Endothelial cell of umbilical vein (primary cell): ENCODE measurements around the gene NUDT5. TPM values are rescaled to one million over a fixed set of nuclear protein-coding genes. Genes with fewer than 3 reads are reported as not detected.
"Not testable (repeated sequence)": the region's sequence is repeated elsewhere in the genome, so short reads cannot be mapped to it uniquely, and the experiment has no call there.

Source experiments
- BruUV-seq: library from RNA; stranded (reverse); fragments of 400-500 nt; replicated peaks from 2 replicates; lab custom pipeline; 2021; lab: Mats Ljungman, UMichigan
- CTCF ChIA-PET: fragments of 300-600, 350-600 bp; sonication (Branson Sonifier 250); formaldehyde crosslinking; loops from one replicate; lab custom pipeline; 2021; ENCODE audit warnings: antibody characterized with exemption, inconsistent platforms; lab: Charles Lee
- POLR2A ChIA-PET: fragments of 300-600, 350-600 bp; sonication (Branson Sonifier 250); formaldehyde crosslinking; loops from one replicate; lab custom pipeline; 2021; ENCODE audit warnings: antibody characterized with exemption, inconsistent platforms; lab: Charles Lee
- DNase-seq: peaks from one replicate; pipeline ENCODE4 v3.0.0-alpha.2; 2011; ENCODE audit warnings: low read depth, low spot score
- FAIRE-seq: peaks from 2 replicates; lab custom pipeline; 2011; peaks lifted over from hg19 to GRCh38; lab: Jason Lieb, UNC
- H2AFZ ChIP-seq: 2 replicates; pipeline ENCODE4 v1.6.0; 2012; ENCODE audit warnings: low read depth, low read length, control low read depth, inconsistent platforms
- H3K27ac ChIP-seq: 2 replicates; pipeline ENCODE4 v1.5.1; 2011; ENCODE audit warnings: low read depth, mild to moderate bottlenecking, control low read depth, low read length, moderate library complexity; ENCODE audit not compliant: insufficient read depth
- H3K27me3 ChIP-seq, 2 experiments: 2 replicates each; pipeline versions ENCODE4 v1.6.0 to v1.6.1; 2011; ENCODE audit warnings: low read length in 2 of 2, mixed read lengths in 1 of 2; ENCODE audit not compliant: control insufficient read depth in 2 of 2, insufficient read depth in 2 of 2
- H3K36me3 ChIP-seq, 2 experiments: 2 replicates in 1 of 2; 3 replicates in 1 of 2; pipeline ENCODE4 v1.5.1; 2011; ENCODE audit warnings: low read length in 2 of 2, mild to moderate bottlenecking in 1 of 2, moderate library complexity in 1 of 2; ENCODE audit not compliant: control insufficient read depth in 2 of 2, insufficient read depth in 2 of 2; ENCODE audit errors: extremely low read depth in 1 of 2
- H3K4me1 ChIP-seq: 3 replicates; pipeline ENCODE4 v1.5.1; 2011; ENCODE audit warnings: mild to moderate bottlenecking, low read length; ENCODE audit not compliant: control insufficient read depth, insufficient read depth; ENCODE audit errors: extremely low read depth
- H3K4me2 ChIP-seq: 2 replicates; pipeline ENCODE4 v1.6.1; 2011; ENCODE audit warnings: low read length, control low read depth, mixed read lengths; ENCODE audit not compliant: insufficient read depth
- H3K4me3 ChIP-seq, 3 experiments: fragments of 200-600 bp in 1 of 3; sonication (generic), shearing (Covaris generic) in 1 of 3; replicated peaks in 1 of 3; 2 replicates each; pipeline ENCODE4 v1.5.1; 2011 to 2016; ENCODE audit warnings: control low read depth in 3 of 3, low read length in 3 of 3, mild to moderate bottlenecking in 2 of 3, inconsistent platforms in 1 of 3, low read depth in 1 of 3, moderate library complexity in 1 of 3; ENCODE audit not compliant: insufficient read depth in 1 of 3
- H3K79me2 ChIP-seq: 2 replicates; pipeline ENCODE4 v1.6.0; 2012; ENCODE audit warnings: low read length, inconsistent platforms; ENCODE audit not compliant: control insufficient read depth, insufficient read depth
- H3K9ac ChIP-seq: replicated peaks from 2 replicates; pipeline ENCODE3; 2011; ENCODE audit warnings: low read length, control low read depth; ENCODE audit not compliant: insufficient read depth; ENCODE audit errors: extremely low read depth
- H3K9me1 ChIP-seq: replicated peaks from 3 replicates; pipeline ENCODE4 v1.6.0; 2011; ENCODE audit warnings: mild to moderate bottlenecking, low read length; ENCODE audit not compliant: control insufficient read depth, insufficient read depth; ENCODE audit errors: extremely low read depth
- H3K9me3 ChIP-seq: replicated peaks from 2 replicates; pipeline ENCODE4 v1.5.1; 2012; ENCODE audit warnings: low read length, inconsistent platforms; ENCODE audit not compliant: control insufficient read depth, insufficient read depth
- H4K20me1 ChIP-seq: replicated peaks from 2 replicates; pipeline ENCODE3; 2011; ENCODE audit warnings: mild to moderate bottlenecking, low read length; ENCODE audit not compliant: control insufficient read depth, insufficient read depth; ENCODE audit errors: extremely low read depth
- EZH2 ChIP-seq: IDR thresholded peaks from 2 replicates; pipeline ENCODE4 v1.6.1; 2012; ENCODE audit warnings: borderline replicate concordance, low read depth, mild to moderate bottlenecking, moderate library complexity, low read length, inconsistent platforms; ENCODE audit not compliant: severe bottlenecking
- FOS ChIP-seq: IDR thresholded peaks from 2 replicates; pipeline ENCODE4 v1.6.1; 2011; ENCODE audit warnings: mild to moderate bottlenecking, low read length, moderate library complexity, borderline replicate concordance; ENCODE audit not compliant: insufficient read depth
- GATA2 ChIP-seq: IDR thresholded peaks from 2 replicates; pipeline ENCODE4 v1.7.0; 2011; ENCODE audit warnings: low read depth, mild to moderate bottlenecking, moderate library complexity, mixed read lengths, low read length; ENCODE audit not compliant: insufficient read length, insufficient read depth
- JUN ChIP-seq: IDR thresholded peaks from 2 replicates; pipeline ENCODE4 v1.6.1; 2011; ENCODE audit warnings: borderline replicate concordance, low read depth; ENCODE audit not compliant: insufficient read length, insufficient read depth
- MYC ChIP-seq: IDR thresholded peaks from one replicate; pipeline ENCODE4 v1.6.1; 2011; ENCODE audit warnings: mild to moderate bottlenecking, low read depth, low read length
- POLR2A ChIP-seq: IDR thresholded peaks from 2 replicates; pipeline ENCODE4 v1.6.1; 2012; ENCODE audit warnings: low read depth, mild to moderate bottlenecking, control low read depth, low read length
- POLR2AphosphoS5 ChIP-seq: IDR thresholded peaks from 2 replicates; pipeline ENCODE4 v1.6.1; 2012; ENCODE audit warnings: low read depth, mild to moderate bottlenecking, control low read depth, low read length, moderate library complexity; ENCODE audit not compliant: insufficient read depth
- dilution Hi-C: fragments of 300-500 bp; cut with MboI; formaldehyde crosslinking; loops from one replicate; pipeline ENCODE4 v1.15.0; 2019; ENCODE audit warnings: low sequenced_read_pairs; ENCODE audit not compliant: extremely low pct_ligation_motif_present
- intact Hi-C: fragments of 100-400 bp; cut with micrococcal nuclease; formaldehyde crosslinking; loops from one replicate; pipeline ENCODE4 v1.10.0; 2022
- polyA plus RNA-seq, 4 experiments: library from polyadenylated mRNA; depleted of rRNA in 3 of 4; stranded (reverse) in 3 of 4; unstranded in 1 of 4; fragments of >200 nt; gene quantifications; 2 replicates each; pipeline versions ENCODE4 v1.2.1 to v1.2.3, GENCODE V29; 2011 to 2012; ENCODE audit warnings: missing spikeins in 1 of 4
- total RNA-seq: library from RNA; stranded (reverse); gene quantifications from 2 replicates; pipeline ENCODE4 v1.2.3, GENCODE V29; 2021
- TF ChIP-seq, protein P1 (sequence below): IDR thresholded peaks from 2 replicates; pipeline ENCODE4 v1.6.1; 2011; ENCODE audit not compliant: insufficient read depth, insufficient read length
- TF ChIP-seq, protein P2 (sequence below), 2 donors: IDR thresholded peaks; 1 replicate in 1 of 2; 2 replicates in 1 of 2; pipeline ENCODE4 v1.5.1; 2011; ENCODE audit warnings: low read length in 2 of 2, mild to moderate bottlenecking in 2 of 2, moderate library complexity in 2 of 2, control low read depth in 1 of 2, inconsistent platforms in 1 of 2, low read depth in 1 of 2; ENCODE audit not compliant: insufficient read depth in 1 of 2; ENCODE audit errors: extremely low read depth in 1 of 2

Gene NUDT5
- total and polyA plus RNA-seq, 2 donors (not counting 3 experiments of a cell fraction or from before 2014, with no cell fraction given), result 81.8 to 87.8 TPM

DNA sequence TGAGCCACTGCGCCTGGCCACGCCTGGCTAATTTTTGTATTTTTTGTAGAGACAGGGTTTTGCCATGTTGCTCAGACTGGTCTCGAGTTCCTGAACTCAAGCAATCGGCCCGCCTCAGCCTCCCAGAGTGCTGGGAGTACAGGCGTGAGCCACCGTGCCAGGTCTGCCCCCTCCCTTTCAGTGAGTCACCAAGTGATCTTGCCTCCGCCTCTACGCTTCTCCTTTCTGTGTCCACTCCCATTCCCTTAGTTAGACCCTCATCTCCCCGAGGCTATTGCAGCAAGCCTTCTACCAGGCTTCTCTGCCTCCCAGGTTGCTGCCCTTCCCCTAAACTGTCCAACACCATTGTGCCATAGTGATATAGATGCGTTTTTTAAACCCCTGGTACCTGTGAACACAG is 33.2 kb upstream of the NUDT5 start:
- POLR2A ChIA-PET, result no interaction called here
- H3K9me3 ChIP-seq, result no peaks in the 10 kb centered on the region
- no peak overlapping the region for H3K9ac ChIP-seq
- no peak overlapping the region for H3K4me3 ChIP-seq
- H3K4me1 ChIP-seq, result no peaks in the 10 kb centered on the region
- DNase-seq (no peak), FAIRE-seq (no peak)
- CTCF ChIA-PET, result interaction anchor here (1.1 kb wide), 1 partner anchor 15 kb away, joined by 5 read pairs; no protein-coding TSS in a partner anchor
- no peak overlapping the region for H2AFZ ChIP-seq
- no peak overlapping the region for H3K27ac ChIP-seq
- H3K27me3 ChIP-seq, result no peaks in the 10 kb centered on the region
- H3K36me3 ChIP-seq, result peaks cover 0 to 3% of the 10 kb centered on the region in 2 experiments
- H3K79me2 ChIP-seq, result peaks cover under 1% of the 10 kb centered on the region
- no peaks in the 10 kb centered on the region for H4K20me1 ChIP-seq
- H3K4me2 ChIP-seq, result no peak overlapping the region
- BruUV-seq, result no TSS peak
- dilution Hi-C loops, result no loop called here
- no peak for TF ChIP-seq JUN
- no peak for TF ChIP-seq EZH2
- no peak for TF ChIP-seq POLR2A
- TF ChIP-seq MYC, result no peak
- TF ChIP-seq FOS, result no peak
- TF ChIP-seq POLR2AphosphoS5, result no peak
- TF ChIP-seq, protein P1, sequence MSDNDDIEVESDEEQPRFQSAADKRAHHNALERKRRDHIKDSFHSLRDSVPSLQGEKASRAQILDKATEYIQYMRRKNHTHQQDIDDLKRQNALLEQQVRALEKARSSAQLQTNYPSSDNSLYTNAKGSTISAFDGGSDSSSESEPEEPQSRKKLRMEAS, result no peak
- TF ChIP-seq GATA2, result no peak
- TF ChIP-seq, protein P2, sequence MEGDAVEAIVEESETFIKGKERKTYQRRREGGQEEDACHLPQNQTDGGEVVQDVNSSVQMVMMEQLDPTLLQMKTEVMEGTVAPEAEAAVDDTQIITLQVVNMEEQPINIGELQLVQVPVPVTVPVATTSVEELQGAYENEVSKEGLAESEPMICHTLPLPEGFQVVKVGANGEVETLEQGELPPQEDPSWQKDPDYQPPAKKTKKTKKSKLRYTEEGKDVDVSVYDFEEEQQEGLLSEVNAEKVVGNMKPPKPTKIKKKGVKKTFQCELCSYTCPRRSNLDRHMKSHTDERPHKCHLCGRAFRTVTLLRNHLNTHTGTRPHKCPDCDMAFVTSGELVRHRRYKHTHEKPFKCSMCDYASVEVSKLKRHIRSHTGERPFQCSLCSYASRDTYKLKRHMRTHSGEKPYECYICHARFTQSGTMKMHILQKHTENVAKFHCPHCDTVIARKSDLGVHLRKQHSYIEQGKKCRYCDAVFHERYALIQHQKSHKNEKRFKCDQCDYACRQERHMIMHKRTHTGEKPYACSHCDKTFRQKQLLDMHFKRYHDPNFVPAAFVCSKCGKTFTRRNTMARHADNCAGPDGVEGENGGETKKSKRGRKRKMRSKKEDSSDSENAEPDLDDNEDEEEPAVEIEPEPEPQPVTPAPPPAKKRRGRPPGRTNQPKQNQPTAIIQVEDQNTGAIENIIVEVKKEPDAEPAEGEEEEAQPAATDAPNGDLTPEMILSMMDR (IDR thresholded peaks at IDR 0.05; ENCODE audit: extremely low read depth in 1 of 2, insufficient read depth in 1 of 2, low read depth in 1 of 2, low read length in 2 of 2), result no peak
- intact Hi-C loops, result no loop called here
- H3K9me1 ChIP-seq, result no peaks in the 10 kb centered on the region

DNA sequence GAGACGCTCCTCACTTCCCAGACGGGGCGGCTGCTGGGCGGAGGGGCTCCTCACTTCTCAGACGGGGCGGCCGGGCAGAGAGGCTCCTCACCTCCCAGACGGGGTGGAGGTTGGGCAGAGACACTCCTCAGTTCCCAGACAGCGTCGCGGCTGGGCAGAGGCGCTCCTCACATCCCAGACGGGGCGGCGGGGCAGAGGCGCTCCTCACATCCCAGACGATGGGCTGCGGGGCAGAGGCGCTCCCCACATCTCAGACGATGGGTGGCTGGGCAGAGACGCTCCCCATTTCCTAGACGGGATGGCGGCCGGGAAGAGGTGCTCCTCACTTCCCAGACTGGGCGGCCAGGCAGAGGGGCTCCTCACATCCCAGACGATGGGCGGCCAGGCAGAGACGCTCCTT is 30.7 kb upstream of the NUDT5 start:
- H3K4me3 ChIP-seq, H2AFZ ChIP-seq, intact Hi-C loops, H3K79me2 ChIP-seq, BruUV-seq, POLR2A ChIA-PET, H3K9me3 ChIP-seq, DNase-seq, H4K20me1 ChIP-seq, H3K9ac ChIP-seq, H3K27ac ChIP-seq, H3K4me2 ChIP-seq, FAIRE-seq, CTCF ChIA-PET, H3K27me3 ChIP-seq, H3K9me1 ChIP-seq, H3K4me1 ChIP-seq, H3K36me3 ChIP-seq, dilution Hi-C loops: not testable (repeated sequence)
